ENCODE results near the gene ACSM2A. TPM values are rescaled to one million over a fixed set of nuclear protein-coding genes. Genes with fewer than 3 reads are reported as not detected.
A peak's percentile ranks its signal among the peaks of the same experiment; 100 is the strongest.
"Not testable (repeated sequence)": the region's sequence is repeated elsewhere in the genome, so short reads cannot be mapped to it uniquely, and the experiment has no call there.

The ACSM2A gene, protein sequence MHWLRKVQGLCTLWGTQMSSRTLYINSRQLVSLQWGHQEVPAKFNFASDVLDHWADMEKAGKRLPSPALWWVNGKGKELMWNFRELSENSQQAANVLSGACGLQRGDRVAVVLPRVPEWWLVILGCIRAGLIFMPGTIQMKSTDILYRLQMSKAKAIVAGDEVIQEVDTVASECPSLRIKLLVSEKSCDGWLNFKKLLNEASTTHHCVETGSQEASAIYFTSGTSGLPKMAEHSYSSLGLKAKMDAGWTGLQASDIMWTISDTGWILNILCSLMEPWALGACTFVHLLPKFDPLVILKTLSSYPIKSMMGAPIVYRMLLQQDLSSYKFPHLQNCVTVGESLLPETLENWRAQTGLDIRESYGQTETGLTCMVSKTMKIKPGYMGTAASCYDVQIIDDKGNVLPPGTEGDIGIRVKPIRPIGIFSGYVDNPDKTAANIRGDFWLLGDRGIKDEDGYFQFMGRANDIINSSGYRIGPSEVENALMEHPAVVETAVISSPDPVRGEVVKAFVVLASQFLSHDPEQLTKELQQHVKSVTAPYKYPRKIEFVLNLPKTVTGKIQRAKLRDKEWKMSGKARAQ
- not detected in 2 replicates for total RNA-seq (2013; cell fraction: nucleolus; rRNA removed)
- total RNA-seq (2014; rRNA removed) (not detected in 2 replicates), total RNA-seq (2014; rRNA removed; fragmentation: Illumina TruSeq; extraction: Trizol) (not detected in 2 replicates), total RNA-seq (2021) (0.21 TPM in 1 of 2 replicates, not detected in the other), polyA plus RNA-seq (2011; rRNA removed) (not detected in 2 replicates), polyA plus RNA-seq (2014; fragmentation: Illumina TruSeq; extraction: Trizol) (not detected in 2 replicates), polyA plus RNA-seq (2014; fragmentation: Nextera tagmentation; extraction: Ambion mirVana) (not detected), polyA plus RNA-seq (2014; rRNA removed) (not detected in 2 replicates), polyA plus RNA-seq (2016; fragmentation: Nextera tagmentation; extraction: Ambion mirVana) (not detected), polyA minus RNA-seq (2011; rRNA and poly(A)+ RNA removed) (not detected in 2 replicates), Bru-seq, nascent RNA (not detected), BruChase-seq, experiment 1, labeled RNA remaining after a 6-hour chase (not detected), BruChase-seq, experiment 2, labeled RNA remaining after a 2-hour chase (percentile 3 among the genes with signal in this experiment)
- not detected for polyA plus RNA-seq (2011; ENCODE audit: low read depth)
- polyA plus RNA-seq (2011; cell fraction: cytosol; rRNA removed): not detected in 2 replicates
- polyA plus RNA-seq (2011; cell fraction: nucleus; rRNA removed): not detected in 2 replicates
- polyA plus RNA-seq (2012): not detected in 2 replicates
- polyA minus RNA-seq (2011; cell fraction: cytosol; rRNA and poly(A)+ RNA removed): not detected in 2 replicates
- not detected in 2 replicates for polyA minus RNA-seq (2011; cell fraction: nucleus; rRNA and poly(A)+ RNA removed)
- long read RNA-seq, experiment 1: 0 reads
- long read RNA-seq, experiment 2: 0 reads

- POLR2A ChIA-PET; H3K79me2 ChIP-seq (ENCODE audit: control insufficient read depth, insufficient read depth, low read length); H3K9me3 ChIP-seq (replicated peaks; ENCODE audit: control insufficient read depth, insufficient read depth, low read length); H3K4me1 ChIP-seq (ENCODE audit: control insufficient read depth, insufficient read depth, low read length); RAD21 ChIA-PET (ENCODE audit: unreplicated experiment); H3K36me3 ChIP-seq (ENCODE audit: control insufficient read depth in 2 of 2, insufficient read depth in 2 of 2, low read length in 1 of 2); H2AFZ ChIP-seq (ENCODE audit: control insufficient read depth, low read depth, low read length); in situ Hi-C loops (cut with MboI); H3K4me3 ChIP-seq; H3K4me2 ChIP-seq (ENCODE audit: control insufficient read depth, insufficient read depth); ATAC-seq; H3K27me3 ChIP-seq (replicated peaks in 1 of 2; ENCODE audit: control insufficient read depth in 2 of 2, insufficient read depth in 2 of 2, low read length in 1 of 2); DNase-seq (ENCODE audit: low read depth, low spot score); BruUV-seq (replicated peaks); SMC1A ChIA-PET (ENCODE audit: uncharacterized antibody, unreplicated experiment); H4K20me1 ChIP-seq (ENCODE audit: control insufficient read depth, insufficient read depth); FAIRE-seq; H3K27ac ChIP-seq (ENCODE audit: control insufficient read depth, insufficient read depth); intact Hi-C loops (cut with micrococcal nuclease; ENCODE audit: unreplicated experiment); H3K9ac ChIP-seq (ENCODE audit: control insufficient read depth, insufficient read depth, low read length): not testable (repeated sequence)
- 0% methylated on average over 1 of the region's 1 CpG for whole genome bisulfite sequencing (ENCODE audit: insufficient coverage, insufficient replicate concordance, low lambda C conversion rate, missing lambda C conversion rate)
- CTCF ChIA-PET: interaction anchor here (0.6 kb wide), 1 partner anchor 10 kb away, joined by 3 read pairs; no protein-coding TSS in a partner anchor
Observed at GRCh38 chr16:20451364-20451763, at the start of gene ACSM2A. Gene ACSM2A (plus strand): TSS chr16:20451521. CDS start chr16:20460115, 8,594 bp downstream.

- ATAC-seq (no peak), DNase-seq (ENCODE audit: low read depth, low spot score) (no peak), FAIRE-seq (no peak)
- Histone ChIP-seq H2AFZ (ENCODE audit: control insufficient read depth, low read depth, low read length) (no peak overlapping the region), H3K4me2 (ENCODE audit: control insufficient read depth, insufficient read depth) (no peak overlapping the region), H3K36me3 (ENCODE audit: control insufficient read depth in 2 of 2, insufficient read depth in 2 of 2, low read length in 1 of 2) (no peaks in the 10 kb centered on the region), H3K27ac (ENCODE audit: control insufficient read depth, insufficient read depth) (no peak overlapping the region), H3K9ac (ENCODE audit: control insufficient read depth, insufficient read depth, low read length) (no peak overlapping the region), H3K4me1 (ENCODE audit: control insufficient read depth, insufficient read depth, low read length) (no peaks in the 10 kb centered on the region), H3K9me3 (replicated peaks; ENCODE audit: control insufficient read depth, insufficient read depth, low read length) (no peaks in the 10 kb centered on the region), H3K27me3 (replicated peaks in 1 of 2; ENCODE audit: control insufficient read depth in 2 of 2, insufficient read depth in 2 of 2, low read length in 1 of 2) (no peaks in the 10 kb centered on the region), H4K20me1 (ENCODE audit: control insufficient read depth, insufficient read depth) (no peaks in the 10 kb centered on the region), H3K4me3 (no peak overlapping the region), H3K79me2 (ENCODE audit: control insufficient read depth, insufficient read depth, low read length) (no peaks in the 10 kb centered on the region)
- in situ Hi-C loops (cut with MboI) (no loop called here), intact Hi-C loops (cut with micrococcal nuclease; ENCODE audit: unreplicated experiment) (no loop called here)
- ChIA-PET RAD21 (ENCODE audit: unreplicated experiment) (no interaction called here), CTCF (interaction anchor here (1.1 kb wide), 1 partner anchor 18 kb away, joined by 3 read pairs; no protein-coding TSS in a partner anchor), SMC1A (ENCODE audit: uncharacterized antibody, unreplicated experiment) (no interaction called here), POLR2A (no interaction called here)
- TF ChIP-seq KAT2A (conservative IDR thresholded peaks at IDR 0.05; ENCODE audit: control insufficient read depth, low read depth, low read length) (no peak), FOXM1 (IDR thresholded peaks at IDR 0.05; ENCODE audit: low read depth, low read length) (no peak), BCL11A (IDR thresholded peaks at IDR 0.05; ENCODE audit: low read depth, low read length) (no peak), RUNX3 (IDR thresholded peaks at IDR 0.05; ENCODE audit: low read length) (no peak)
- WGBS (ENCODE audit: insufficient coverage, insufficient replicate concordance, low lambda C conversion rate, missing lambda C conversion rate): 47% methylated on average over 2 of the region's 2 CpGs
- BruUV-seq (replicated peaks): no TSS peak
Observed at GRCh38 chr16:20402651-20403050, 48.7 kb upstream of the ACSM2A start.

All from GM12878 (cell line).